HG02759 (cell line): ENCODE measurements around the gene SSU72.
"Not testable (repeated sequence)": the region's sequence is repeated elsewhere in the genome, so short reads cannot be mapped to it uniquely, and the experiment has no call there.

ENCODE experiments used
- ATAC-seq: cut with Tn5 transposase; IDR thresholded peaks from one replicate; pipeline ENCODE4 v1.9.1; 2021; ENCODE audit warnings: mild to moderate bottlenecking, moderate library complexity; ENCODE audit not compliant: unreplicated experiment

The SSU72 gene

GRCh38 chr1:1543706-1544099 is 31.0 kb downstream of the SSU72 start:
- ATAC-seq = no peak

GRCh38 chr1:1542766-1543705 is 31.6 kb downstream of the SSU72 start:
- no peak for ATAC-seq

- no peak for ATAC-seq
These were observed 32.5 kb downstream of the SSU72 start for GRCh38 chr1:1541956-1542765.

GRCh38 chr1:1540818-1541628 is 33.6 kb downstream of the SSU72 start:
- ATAC-seq = no peak

GRCh38 chr1:1540090-1540817 is 34.4 kb downstream of the SSU72 start, which contains the start of gene TMEM240:
TSS of gene TMEM240 (minus strand) at chr1:1540624. CDS start at chr1:1540346, 278 bp downstream.
- no peak for ATAC-seq

GRCh38 chr1:1539310-1540089 is 35.2 kb downstream of the SSU72 start:
- ATAC-seq = no peak

- no peak for ATAC-seq
These were observed 35.7 kb downstream of the SSU72 start for GRCh38 chr1:1538989-1539309.

- ATAC-seq = no peak
These were observed 36.3 kb downstream of the SSU72 start for GRCh38 chr1:1538334-1538733.

GRCh38 chr1:1537626-1538250 is 36.9 kb downstream of the SSU72 start:
- no peak for ATAC-seq

- no peak for ATAC-seq
These were observed 37.6 kb downstream of the SSU72 start for GRCh38 chr1:1536938-1537546.

GRCh38 chr1:1536019-1536937 is 38.4 kb downstream of the SSU72 start:
- no peak for ATAC-seq

- no peak for ATAC-seq
These were observed 39.3 kb downstream of the SSU72 start for GRCh38 chr1:1535201-1536018.

GRCh38 chr1:1534401-1535154 is 40.1 kb downstream of the SSU72 start:
- ATAC-seq = no peak

- not testable (repeated sequence) for ATAC-seq
These were observed 40.8 kb downstream of the SSU72 start for GRCh38 chr1:1533894-1534291.

GRCh38 chr1:1533176-1533893 is 41.3 kb downstream of the SSU72 start:
- ATAC-seq = not testable (repeated sequence)
